ENCODE data around the gene ITGA1. TPM values are rescaled to one million over a fixed set of nuclear protein-coding genes. Genes with fewer than 3 reads are reported as not detected.

Gene ITGA1
- total and polyA plus RNA-seq, 2 of the 8 experiments (the other 6 are each of a cell fraction or from before 2014, with no cell fraction given) = 2.3 to 9.0 TPM

- TF ChIP-seq CHD7 (IDR thresholded peaks at IDR 0.05; ENCODE audit: insufficient replicate concordance, low read length) (no peak), RBBP5 (IDR thresholded peaks at IDR 0.05; ENCODE audit: borderline replicate concordance, low read depth, low read length) (no peak), E2F6 (IDR thresholded peaks at IDR 0.05) (no peak), GABPA (IDR thresholded peaks at IDR 0.05; ENCODE audit: borderline replicate concordance, insufficient read depth, low read length) (no peak), BRCA1 (IDR thresholded peaks at IDR 0.05; ENCODE audit: low read depth, low read length) (no peak)
These were observed 134.7 kb downstream of the ITGA1 start (continued) for GRCh38 chr5:52922384-52922783.
